ENCODE data around the gene FAM9B. TPM values are rescaled to one million over a fixed set of nuclear protein-coding genes. Genes with fewer than 3 reads are reported as not detected.
A peak's percentile ranks its signal among the peaks of the same experiment; 100 is the strongest.
"Not testable (repeated sequence)": the region's sequence is repeated elsewhere in the genome, so short reads cannot be mapped to it uniquely, and the experiment has no call there.

FAM9B gene
- total RNA-seq, 5 donors from 2014 or later (not counting 1 experiment from before 2014, with no cell fraction given): not detected

DNA sequence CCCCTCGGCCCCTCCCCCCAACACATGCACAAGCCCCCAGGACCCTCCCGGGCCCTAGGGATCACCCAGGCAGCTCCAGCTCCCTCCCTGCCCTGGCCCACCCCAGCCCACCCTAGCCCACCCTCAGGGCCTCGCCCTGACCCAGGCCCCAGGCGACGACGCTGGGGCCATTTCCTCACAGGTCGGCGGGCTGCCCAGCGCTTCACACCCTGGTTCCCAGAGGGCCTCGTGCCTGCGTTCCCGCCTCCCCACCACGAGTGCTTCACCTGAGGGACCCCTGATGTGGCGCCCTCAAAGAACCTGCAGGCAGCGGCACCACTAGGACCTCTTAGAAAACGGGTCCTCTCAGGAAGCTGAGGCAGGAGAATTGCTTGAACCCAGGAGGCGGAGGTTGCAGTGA lies 341 bp downstream of the FAM9B start:
- Mint-ChIP-seq H3K9me3 (no peaks in the 10 kb centered on the region), H3K27ac (no peak overlapping the region), H3K4me3 (no peak overlapping the region), H3K27me3 (no peaks in the 10 kb centered on the region), H3K4me1 (peaks cover 0 to 3% (median 0%) of the 10 kb centered on the region in 3 donors), H3K36me3 (no peaks in the 10 kb centered on the region)
- H3K27ac ChIP-seq (ENCODE audit: low read length): no peak overlapping the region
- H3K36me3 ChIP-seq (ENCODE audit: control insufficient read depth in 2 of 2, extremely low read depth in 1 of 2, insufficient read depth in 1 of 2, low read length in 1 of 2): no peaks in the 10 kb centered on the region
- H3K4me1 ChIP-seq (ENCODE audit: control insufficient read depth in 1 of 2, extremely low read depth in 1 of 2, insufficient read depth in 2 of 2, low read length in 2 of 2): no peaks in the 10 kb centered on the region
- WGBS (ENCODE audit: insufficient coverage): 95% methylated on average over 10 of the region's 17 CpGs
- no peak overlapping the region for H3K4me3 ChIP-seq (ENCODE audit: control insufficient read depth in 1 of 2, extremely low read depth in 1 of 2, low read length in 1 of 2)
- no peaks in the 10 kb centered on the region for H3K27me3 ChIP-seq (replicated peaks in 1 of 2; ENCODE audit: control insufficient read depth in 2 of 2, extremely low read depth in 1 of 2, insufficient read depth in 2 of 2, low read length in 1 of 2)
- ChIA-PET CTCF (no interaction called here), POLR2A (no interaction called here)
- no peaks in the 10 kb centered on the region for H3K9me3 ChIP-seq
- ATAC-seq (replicated peaks in 1 of 4): no peak
- no peak for DNase-seq

DNA sequence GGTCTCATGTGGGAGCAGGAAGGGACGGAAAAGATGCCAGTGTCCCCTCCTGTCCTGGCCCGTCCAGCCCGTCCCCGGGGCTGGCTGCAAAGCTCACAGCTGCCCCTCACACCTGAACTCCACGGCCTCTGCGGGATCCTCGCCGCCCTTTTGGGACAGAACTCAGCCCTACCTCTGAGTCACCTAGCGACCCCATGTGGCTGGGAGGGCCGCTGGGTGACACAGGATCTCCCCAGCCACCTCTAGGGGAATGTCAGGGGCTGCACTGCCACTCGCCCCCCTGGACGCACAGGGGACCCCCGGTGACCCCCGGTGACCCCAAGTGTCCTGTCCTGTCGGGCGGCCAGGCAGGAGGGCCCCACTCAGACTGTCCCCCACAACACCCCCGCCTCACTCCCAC lies 748 bp downstream of the FAM9B start:
- POLR2A ChIA-PET: no interaction called here
- 100% methylated on average over 1 of the region's 17 CpGs for WGBS (ENCODE audit: insufficient coverage)
- Mint-ChIP-seq H3K27me3 (no peaks in the 10 kb centered on the region), H3K9me3 (no peaks in the 10 kb centered on the region), H3K36me3 (no peaks in the 10 kb centered on the region), H3K27ac (no peak overlapping the region), H3K4me1 (peaks cover 0 to 3% (median 0%) of the 10 kb centered on the region in 3 donors), H3K4me3 (no peak overlapping the region)
- Histone ChIP-seq H3K36me3 (ENCODE audit: control insufficient read depth in 2 of 2, extremely low read depth in 1 of 2, insufficient read depth in 1 of 2, low read length in 1 of 2) (no peaks in the 10 kb centered on the region), H3K4me1 (ENCODE audit: control insufficient read depth in 1 of 2, extremely low read depth in 1 of 2, insufficient read depth in 2 of 2, low read length in 2 of 2) (no peaks in the 10 kb centered on the region), H3K9me3 (no peaks in the 10 kb centered on the region), H3K27ac (ENCODE audit: low read length) (no peak overlapping the region), H3K4me3 (ENCODE audit: control insufficient read depth in 1 of 2, extremely low read depth in 1 of 2, low read length in 1 of 2) (no peak overlapping the region), H3K27me3 (replicated peaks in 1 of 2; ENCODE audit: control insufficient read depth in 2 of 2, extremely low read depth in 1 of 2, insufficient read depth in 2 of 2, low read length in 1 of 2) (no peaks in the 10 kb centered on the region)
- CTCF ChIA-PET: no interaction called here
- DNase-seq (no peak), ATAC-seq (replicated peaks in 1 of 4) (no peak)

DNA sequence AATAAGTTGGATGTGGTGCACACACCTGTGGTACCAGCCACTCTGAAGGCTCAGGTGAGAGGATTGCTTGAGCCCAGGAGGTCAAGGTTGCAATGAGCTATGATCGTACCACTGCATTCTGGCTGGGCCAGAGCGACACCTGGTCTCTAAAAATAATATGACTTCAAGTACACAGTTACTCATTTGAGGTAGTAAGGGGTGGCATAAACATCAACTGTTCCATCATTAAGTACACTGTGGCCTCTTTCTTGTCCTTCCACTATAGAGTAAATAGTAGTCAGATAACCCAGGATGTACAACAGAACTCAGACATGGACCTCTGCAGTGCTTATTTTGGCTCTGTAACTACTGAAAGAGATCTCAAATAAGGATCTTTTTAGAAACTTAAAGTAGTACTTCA lies 10.6 kb downstream of the FAM9B start:
- H3K27me3 ChIP-seq (replicated peaks in 1 of 2; ENCODE audit: control insufficient read depth in 2 of 2, extremely low read depth in 1 of 2, insufficient read depth in 2 of 2, low read length in 1 of 2): no peaks in the 10 kb centered on the region
- no peak overlapping the region for H3K4me3 Mint-ChIP-seq
- no peaks in the 10 kb centered on the region for H3K36me3 Mint-ChIP-seq
- no peaks in the 10 kb centered on the region for H3K9me3 Mint-ChIP-seq
- no peaks in the 10 kb centered on the region for H3K36me3 ChIP-seq (ENCODE audit: control insufficient read depth in 2 of 2, extremely low read depth in 1 of 2, insufficient read depth in 1 of 2, low read length in 1 of 2)
- peaks cover 0 to 3% of the 10 kb centered on the region in 2 donors for H3K27me3 Mint-ChIP-seq
- POLR2A ChIA-PET: no interaction called here
- no peak overlapping the region for H3K27ac Mint-ChIP-seq
- no peaks in the 10 kb centered on the region for H3K9me3 ChIP-seq
- ATAC-seq (replicated peaks in 1 of 4): no peak
- no peak for DNase-seq
- H3K4me1 ChIP-seq (ENCODE audit: control insufficient read depth in 1 of 2, extremely low read depth in 1 of 2, insufficient read depth in 2 of 2, low read length in 2 of 2): no peaks in the 10 kb centered on the region
- no peak overlapping the region for H3K4me3 ChIP-seq (ENCODE audit: control insufficient read depth in 1 of 2, extremely low read depth in 1 of 2, low read length in 1 of 2)
- CTCF ChIA-PET: no interaction called here
- H3K4me1 Mint-ChIP-seq: no peaks in the 10 kb centered on the region
- no peak overlapping the region for H3K27ac ChIP-seq (ENCODE audit: low read length)
- no CpG with 5 or more reads among the region's 2 CpGs for WGBS (ENCODE audit: insufficient coverage)

DNA sequence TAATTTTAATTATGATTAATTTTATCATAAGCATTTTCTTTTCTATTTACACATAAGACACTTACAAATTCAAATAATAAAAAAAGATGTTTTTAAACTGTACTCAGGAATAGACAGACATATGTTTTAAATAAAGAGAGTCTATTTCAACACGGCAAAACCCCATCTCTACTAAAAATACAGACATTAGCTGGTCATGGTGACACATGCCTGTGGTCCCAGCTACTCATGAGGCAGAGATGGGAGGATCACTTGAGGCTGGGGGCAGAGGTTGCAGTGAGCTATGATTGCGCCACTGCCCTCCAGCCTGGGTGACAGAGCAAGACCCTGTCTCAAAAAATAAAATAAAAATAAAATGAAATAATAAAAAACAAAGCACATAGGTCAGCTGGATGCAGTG lies 14.8 kb downstream of the FAM9B start:
- H3K27ac Mint-ChIP-seq: no peak overlapping the region
- CTCF ChIA-PET: no interaction called here
- no CpG with 5 or more reads among the region's 2 CpGs for WGBS (ENCODE audit: insufficient coverage)
- ATAC-seq (replicated peaks in 1 of 4): no peak
- DNase-seq: no peak
- no peaks in the 10 kb centered on the region for H3K27me3 Mint-ChIP-seq
- Histone ChIP-seq H3K36me3 (ENCODE audit: control insufficient read depth in 2 of 2, extremely low read depth in 1 of 2, insufficient read depth in 1 of 2, low read length in 1 of 2) (no peaks in the 10 kb centered on the region), H3K27ac (ENCODE audit: low read length) (no peak overlapping the region), H3K4me3 (ENCODE audit: control insufficient read depth in 1 of 2, extremely low read depth in 1 of 2, low read length in 1 of 2) (no peak overlapping the region), H3K9me3 (no peaks in the 10 kb centered on the region), H3K4me1 (ENCODE audit: control insufficient read depth in 1 of 2, extremely low read depth in 1 of 2, insufficient read depth in 2 of 2, low read length in 2 of 2) (no peaks in the 10 kb centered on the region), H3K27me3 (replicated peaks in 1 of 2; ENCODE audit: control insufficient read depth in 2 of 2, extremely low read depth in 1 of 2, insufficient read depth in 2 of 2, low read length in 1 of 2) (no peaks in the 10 kb centered on the region)
- H3K4me3 Mint-ChIP-seq: no peak overlapping the region
- H3K36me3 Mint-ChIP-seq: no peaks in the 10 kb centered on the region
- H3K4me1 Mint-ChIP-seq: no peaks in the 10 kb centered on the region
- H3K9me3 Mint-ChIP-seq: no peaks in the 10 kb centered on the region
- POLR2A ChIA-PET: no interaction called here

DNA sequence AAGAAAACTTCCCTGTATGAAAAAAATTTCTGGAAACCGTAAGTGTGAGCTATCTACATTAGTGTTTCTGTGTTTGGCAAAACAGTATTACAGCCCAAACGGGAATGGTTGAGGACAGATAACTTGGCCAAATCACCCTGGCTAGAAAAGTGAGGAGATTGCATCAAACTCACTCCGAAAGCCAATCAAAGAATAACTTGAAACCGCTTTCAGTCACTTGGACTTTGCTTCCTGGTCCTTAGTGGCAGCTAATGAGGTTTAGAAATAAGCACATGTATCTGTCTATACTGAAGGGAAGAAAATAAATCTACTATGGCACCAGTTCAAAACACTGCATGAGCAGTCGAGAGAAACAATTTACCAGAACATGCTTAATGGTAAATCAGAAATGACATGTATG lies 15.6 kb downstream of the FAM9B start:
- H3K27ac ChIP-seq (ENCODE audit: low read length); H3K4me1 ChIP-seq (ENCODE audit: control insufficient read depth in 1 of 2, extremely low read depth in 1 of 2, insufficient read depth in 2 of 2, low read length in 2 of 2); H3K36me3 Mint-ChIP-seq; H3K4me3 Mint-ChIP-seq; POLR2A ChIA-PET; CTCF ChIA-PET; ATAC-seq (replicated peaks in 1 of 4); H3K27me3 Mint-ChIP-seq; H3K27ac Mint-ChIP-seq; H3K36me3 ChIP-seq (ENCODE audit: control insufficient read depth in 2 of 2, extremely low read depth in 1 of 2, insufficient read depth in 1 of 2, low read length in 1 of 2); H3K4me1 Mint-ChIP-seq; H3K4me3 ChIP-seq (ENCODE audit: control insufficient read depth in 1 of 2, extremely low read depth in 1 of 2, low read length in 1 of 2); H3K9me3 Mint-ChIP-seq; H3K27me3 ChIP-seq (replicated peaks in 1 of 2; ENCODE audit: control insufficient read depth in 2 of 2, extremely low read depth in 1 of 2, insufficient read depth in 2 of 2, low read length in 1 of 2); DNase-seq; H3K9me3 ChIP-seq: not testable (repeated sequence)
- WGBS (ENCODE audit: insufficient coverage): no CpG with 5 or more reads among the region's 5 CpGs

DNA sequence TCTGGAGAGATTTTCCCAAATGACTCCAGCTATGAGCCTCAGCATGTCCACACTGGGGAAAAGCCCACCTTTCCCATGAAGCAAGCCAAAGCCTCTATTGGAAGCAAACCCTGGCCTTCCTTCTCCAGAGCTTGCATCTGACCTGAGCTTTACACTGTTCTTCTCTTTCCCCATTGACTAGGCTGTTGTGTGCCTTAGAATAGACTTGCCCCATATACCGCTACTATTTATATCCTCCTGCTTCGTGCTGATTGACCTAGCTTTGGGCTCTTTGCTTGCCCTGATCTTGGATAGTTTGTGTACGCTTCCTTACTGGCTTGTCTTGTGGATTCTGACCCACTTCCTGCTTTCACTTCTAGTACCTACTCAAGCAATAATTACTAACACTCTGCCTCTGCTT lies 30.9 kb downstream of the FAM9B start:
- ChIA-PET POLR2A (interaction anchor here (0.5 to 0.7 kb wide), 3 partner anchors 53 to 1161 kb away, joined by 3 to 6 read pairs (median 3); no protein-coding TSS in a partner anchor), CTCF (no interaction called here)
- Mint-ChIP-seq H3K27ac (peak overlapping the region in 1 of 2 donors; percentile 41), H3K9me3 (peaks cover 0 to 4% (median 0%) of the 10 kb centered on the region in 3 donors), H3K36me3 (no peaks in the 10 kb centered on the region), H3K4me1 (peaks cover 11 to 19% (median 12%) of the 10 kb centered on the region in 3 donors), H3K4me3 (no peak overlapping the region), H3K27me3 (no peaks in the 10 kb centered on the region)
- DNase-seq (no peak), ATAC-seq (replicated peaks in 1 of 4) (peak in 3 of 4 experiments; percentile 26 to 45 (median 43))
- WGBS (ENCODE audit: insufficient coverage): no CpG with 5 or more reads among the region's 3 CpGs
- H3K27ac ChIP-seq (ENCODE audit: low read length): no peak overlapping the region
- no peaks in the 10 kb centered on the region for H3K9me3 ChIP-seq
- H3K4me3 ChIP-seq (ENCODE audit: control insufficient read depth in 1 of 2, extremely low read depth in 1 of 2, low read length in 1 of 2): no peak overlapping the region
- H3K36me3 ChIP-seq (ENCODE audit: control insufficient read depth in 2 of 2, extremely low read depth in 1 of 2, insufficient read depth in 1 of 2, low read length in 1 of 2): no peaks in the 10 kb centered on the region
- no peaks in the 10 kb centered on the region for H3K4me1 ChIP-seq (ENCODE audit: control insufficient read depth in 1 of 2, extremely low read depth in 1 of 2, insufficient read depth in 2 of 2, low read length in 2 of 2)
- no peaks in the 10 kb centered on the region for H3K27me3 ChIP-seq (replicated peaks in 1 of 2; ENCODE audit: control insufficient read depth in 2 of 2, extremely low read depth in 1 of 2, insufficient read depth in 2 of 2, low read length in 1 of 2)

DNA sequence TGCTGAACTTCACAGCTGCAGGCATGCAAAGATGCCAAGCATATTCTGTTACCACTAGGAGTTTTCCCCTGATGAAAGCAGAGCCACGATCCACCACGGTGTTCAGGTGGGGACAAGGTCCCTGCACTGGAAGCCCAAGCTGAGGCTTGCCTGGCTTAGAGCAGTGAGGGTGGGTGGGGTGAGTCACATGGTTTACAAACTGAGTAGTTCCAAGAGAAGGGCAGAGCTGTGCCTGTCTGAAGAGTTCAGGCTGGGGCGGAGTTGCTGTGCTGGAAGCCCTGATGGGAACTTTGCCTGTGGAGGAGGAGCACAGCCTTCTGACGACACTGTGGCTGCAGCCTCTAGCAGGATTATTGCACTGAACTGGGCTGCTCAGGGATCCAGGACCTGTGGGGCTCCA lies 45.5 kb downstream of the FAM9B start:
- peak overlapping the region; percentile 71 to 90 for H3K27ac Mint-ChIP-seq
- H3K36me3 Mint-ChIP-seq: no peaks in the 10 kb centered on the region
- DNase-seq (peak in 10 of 35 experiments; percentile 1 to 26 (median 11)), ATAC-seq (replicated peaks in 1 of 4) (peak in 1 of 4 experiments; percentile 20)
- CTCF ChIA-PET: no interaction called here
- no peaks in the 10 kb centered on the region for H3K36me3 ChIP-seq (ENCODE audit: control insufficient read depth in 2 of 2, extremely low read depth in 1 of 2, insufficient read depth in 1 of 2, low read length in 1 of 2)
- H3K9me3 Mint-ChIP-seq: no peaks in the 10 kb centered on the region
- no peak overlapping the region for H3K4me3 ChIP-seq (ENCODE audit: control insufficient read depth in 1 of 2, extremely low read depth in 1 of 2, low read length in 1 of 2)
- H3K4me1 ChIP-seq (ENCODE audit: control insufficient read depth in 1 of 2, extremely low read depth in 1 of 2, insufficient read depth in 2 of 2, low read length in 2 of 2): peaks cover 4 to 17% of the 10 kb centered on the region in 2 experiments
- peaks cover 23 to 35% (median 31%) of the 10 kb centered on the region in 3 donors for H3K4me1 Mint-ChIP-seq
- H3K4me3 Mint-ChIP-seq: no peak overlapping the region
- H3K27me3 ChIP-seq (replicated peaks in 1 of 2; ENCODE audit: control insufficient read depth in 2 of 2, extremely low read depth in 1 of 2, insufficient read depth in 2 of 2, low read length in 1 of 2): no peaks in the 10 kb centered on the region
- H3K27me3 Mint-ChIP-seq: no peaks in the 10 kb centered on the region
- H3K9me3 ChIP-seq: no peaks in the 10 kb centered on the region
- 86% methylated on average over 2 of the region's 4 CpGs for WGBS (ENCODE audit: insufficient coverage)
- POLR2A ChIA-PET: interaction anchor here in 1 of 2 donors (0.5 kb wide), 1 partner anchor 476 kb away, joined by 3 read pairs; no protein-coding TSS in a partner anchor
- no peak overlapping the region for H3K27ac ChIP-seq (ENCODE audit: low read length)

All from T-cell (primary cell).